ENCODE results near the gene TNFRSF13B.
"Not testable (repeated sequence)": the region's sequence is repeated elsewhere in the genome, so short reads cannot be mapped to it uniquely, and the experiment has no call there.

Gene TNFRSF13B

DNA sequence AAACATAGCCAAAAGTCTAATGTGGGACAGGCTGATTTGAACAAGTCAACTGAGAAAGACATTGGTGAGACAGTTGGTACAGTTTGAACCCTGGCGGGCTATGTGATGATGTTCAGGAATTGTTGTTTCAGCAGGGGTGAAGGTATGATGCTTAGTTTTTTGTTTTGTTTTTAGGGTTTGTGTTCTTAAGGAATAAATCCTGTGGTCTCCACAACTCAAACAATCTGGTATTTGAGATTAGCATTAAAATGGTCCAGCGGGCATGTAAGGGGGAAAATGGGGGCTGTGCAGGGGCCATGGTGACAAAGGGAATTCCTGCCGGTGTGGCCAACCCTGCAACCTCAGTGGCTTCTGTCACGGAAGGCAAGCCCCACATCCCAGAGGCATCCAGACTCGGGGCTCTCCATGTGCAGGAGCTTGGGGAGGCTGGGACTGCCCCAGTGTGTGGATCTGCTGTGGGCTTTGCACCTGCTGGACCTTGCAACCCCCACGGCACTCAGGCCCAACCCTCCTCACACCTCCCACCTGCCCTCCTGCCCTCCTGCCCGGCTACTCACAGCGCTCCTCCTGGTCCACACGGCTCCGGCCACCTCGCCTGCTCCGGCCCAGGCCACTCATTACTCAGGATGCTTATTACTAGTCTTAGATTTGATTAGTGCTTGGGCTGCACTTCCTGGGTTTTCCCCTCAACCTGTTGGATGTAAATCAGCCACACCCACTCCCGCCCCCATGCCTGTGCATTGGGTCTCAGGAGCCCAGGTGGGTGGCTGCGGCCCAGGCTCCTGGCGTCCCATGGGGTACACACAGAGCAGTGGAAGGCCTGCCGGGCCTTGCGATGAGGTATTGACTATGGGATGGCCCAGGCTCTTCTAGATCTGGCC, at the start of gene TNFRSF13B:
Gene TNFRSF13B, minus strand, starts transcription at position 661 of the 881 bp plus-strand sequence. Its CDS starts 43 bp downstream, at position 618.
- DNase-seq, result no peak

DNA sequence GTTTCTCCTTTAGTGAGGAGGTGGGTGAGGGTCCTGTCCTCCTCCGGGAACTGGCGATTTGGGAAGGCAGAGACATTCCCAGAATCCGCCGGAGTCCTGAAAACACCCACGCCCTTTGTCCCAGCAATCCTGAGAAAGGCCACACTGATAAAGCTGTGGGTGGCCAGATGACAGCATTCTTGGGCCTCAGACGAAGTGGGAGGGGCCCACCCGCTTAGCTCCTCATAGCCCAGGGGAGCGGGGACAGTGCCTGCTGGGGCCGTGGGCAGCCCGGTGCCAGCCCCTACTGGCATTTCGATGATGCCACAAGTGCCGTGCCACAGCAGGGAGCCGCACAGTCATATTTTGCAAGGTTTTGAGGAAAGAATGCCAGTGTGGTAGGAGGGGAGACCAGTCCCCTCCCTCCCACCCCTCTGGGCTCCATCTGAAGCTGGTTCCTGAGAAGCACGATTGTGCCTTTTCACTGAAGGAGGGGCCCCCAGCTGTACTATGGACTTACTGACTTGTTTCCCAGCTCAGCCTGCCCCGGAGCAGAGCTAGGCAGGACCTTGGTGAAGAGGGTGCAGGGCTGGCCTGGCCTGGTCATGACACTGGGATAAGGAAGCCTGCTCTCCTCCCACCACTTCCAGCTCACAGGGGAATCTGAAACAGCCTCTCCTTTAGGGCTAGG, 49.4 kb upstream of the TNFRSF13B start:
- DNase-seq, result no peak

DNA sequence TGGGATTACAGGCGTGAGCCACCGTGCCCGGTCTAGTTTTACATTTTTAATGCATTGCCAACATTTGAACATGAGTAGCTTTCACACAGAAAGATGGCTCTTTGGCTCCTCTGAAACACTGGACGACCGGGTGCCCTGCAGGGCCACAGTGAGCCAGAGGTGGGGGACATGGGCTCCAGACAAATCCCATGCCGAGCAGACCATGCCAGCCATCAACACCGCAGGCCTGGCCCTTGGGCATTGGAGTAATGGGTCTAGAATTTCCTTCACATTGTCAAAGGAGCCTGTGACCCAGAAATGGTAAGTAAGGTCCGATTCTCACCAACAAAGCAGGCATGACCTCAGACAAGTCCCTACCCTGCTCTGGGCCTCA, 48.9 kb upstream of the TNFRSF13B start:
- DNase-seq, result no peak

DNA sequence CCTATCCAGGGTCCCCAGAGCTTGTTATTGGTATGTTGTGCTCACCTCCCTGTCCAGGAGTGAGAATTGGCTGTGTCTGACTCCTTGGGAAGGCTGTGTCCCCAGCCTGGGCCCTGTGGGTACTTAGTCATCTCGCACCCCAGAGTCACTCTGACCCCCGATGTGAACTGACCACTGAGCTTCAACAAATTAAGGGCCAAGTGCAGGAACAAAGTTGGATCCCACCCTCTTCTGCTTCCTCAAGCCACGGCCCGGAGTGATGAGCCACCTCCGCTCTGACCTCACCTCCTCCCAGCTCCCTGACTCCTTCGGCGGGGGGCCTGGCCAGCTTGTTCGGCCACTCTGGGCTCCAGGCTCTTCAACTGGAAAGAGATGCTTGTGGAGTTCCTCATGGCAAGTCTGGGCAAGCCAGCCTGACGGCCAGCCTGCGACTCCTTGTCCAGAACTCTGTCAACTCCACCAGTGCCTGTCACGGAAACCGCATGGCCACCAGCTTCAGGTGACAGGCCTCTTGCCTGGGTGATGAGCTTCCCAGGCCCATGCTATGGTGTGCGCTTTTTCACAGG, 48.1 kb upstream of the TNFRSF13B start:
- no peak for DNase-seq

DNA sequence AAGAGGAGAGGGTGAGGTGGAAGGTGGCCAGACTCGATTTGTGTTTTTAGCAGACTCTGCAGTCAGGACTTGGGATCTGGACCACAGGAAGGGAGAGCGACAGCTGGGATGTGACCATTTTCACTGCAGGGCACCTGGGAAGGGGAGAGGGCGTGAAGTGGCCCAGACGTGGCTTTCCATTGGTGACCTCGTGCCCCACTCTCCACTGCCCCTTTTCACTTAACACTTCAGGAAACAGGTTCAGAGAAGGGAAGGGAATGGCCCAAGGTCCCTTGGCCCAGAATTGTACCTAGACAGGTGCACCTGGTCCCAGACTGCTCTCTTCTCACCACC, 47.5 kb upstream of the TNFRSF13B start:
- no peak for DNase-seq

DNA sequence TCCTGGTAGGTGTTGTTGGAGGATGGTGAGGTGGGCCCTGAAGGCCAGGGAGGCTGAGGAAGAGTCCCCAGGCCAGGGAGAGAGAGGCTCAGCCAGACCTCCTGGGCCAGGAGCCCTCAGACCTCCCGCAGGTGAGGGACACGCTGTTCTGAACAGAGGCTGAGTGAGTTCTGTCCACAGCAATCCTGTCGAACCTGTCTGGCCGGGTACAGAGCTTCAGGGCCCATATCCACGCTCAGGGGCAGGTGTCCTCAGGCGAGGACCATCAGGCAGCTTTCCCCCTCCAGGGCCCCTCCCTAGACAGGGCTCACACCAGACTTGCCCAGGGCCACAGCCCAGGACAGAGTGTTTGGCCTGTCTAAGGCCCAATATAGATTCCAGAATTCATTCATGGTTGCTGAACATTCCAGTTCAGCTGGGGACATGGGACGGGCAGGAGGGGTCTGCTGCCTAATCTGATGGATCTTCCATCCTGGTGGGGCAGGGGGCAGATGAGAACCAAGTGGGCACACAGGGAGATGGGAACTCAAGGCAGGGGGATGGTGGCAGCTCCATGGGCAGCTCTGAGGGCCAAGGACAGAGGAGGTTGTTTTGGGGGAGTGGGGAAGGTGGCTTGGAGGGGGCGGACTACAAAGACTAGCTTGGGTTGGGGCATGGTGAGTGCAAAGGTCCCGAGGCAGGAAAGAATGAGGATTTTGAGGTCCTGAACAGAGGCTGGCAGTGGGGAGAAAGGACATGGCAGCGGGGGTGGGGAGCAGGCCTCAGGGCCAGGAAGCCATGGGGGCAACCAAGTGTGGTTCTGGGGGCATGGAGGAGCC, 46.9 kb upstream of the TNFRSF13B start:
- no peak for DNase-seq

DNA sequence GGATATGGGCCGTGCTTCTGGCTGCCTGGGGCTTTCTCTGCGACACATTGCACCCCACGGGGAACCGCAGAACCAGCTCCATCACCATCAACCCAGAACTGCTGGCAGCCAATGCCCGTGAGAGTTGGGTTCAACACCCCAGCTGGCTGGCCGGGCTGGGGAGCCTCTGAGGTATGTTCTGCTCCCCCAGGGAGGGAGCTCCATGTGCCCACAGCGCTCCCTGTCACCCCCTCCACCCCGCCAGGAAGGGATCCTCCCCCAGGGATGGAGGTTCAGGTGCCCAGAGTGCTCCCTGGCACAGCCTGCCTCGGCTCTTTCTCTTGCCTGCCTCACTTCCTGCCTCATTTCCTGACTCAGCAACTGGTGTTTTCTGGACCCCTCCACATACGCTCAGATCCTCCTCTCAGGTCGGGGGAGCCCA, 46.1 kb upstream of the TNFRSF13B start:
- no peak for DNase-seq

DNA sequence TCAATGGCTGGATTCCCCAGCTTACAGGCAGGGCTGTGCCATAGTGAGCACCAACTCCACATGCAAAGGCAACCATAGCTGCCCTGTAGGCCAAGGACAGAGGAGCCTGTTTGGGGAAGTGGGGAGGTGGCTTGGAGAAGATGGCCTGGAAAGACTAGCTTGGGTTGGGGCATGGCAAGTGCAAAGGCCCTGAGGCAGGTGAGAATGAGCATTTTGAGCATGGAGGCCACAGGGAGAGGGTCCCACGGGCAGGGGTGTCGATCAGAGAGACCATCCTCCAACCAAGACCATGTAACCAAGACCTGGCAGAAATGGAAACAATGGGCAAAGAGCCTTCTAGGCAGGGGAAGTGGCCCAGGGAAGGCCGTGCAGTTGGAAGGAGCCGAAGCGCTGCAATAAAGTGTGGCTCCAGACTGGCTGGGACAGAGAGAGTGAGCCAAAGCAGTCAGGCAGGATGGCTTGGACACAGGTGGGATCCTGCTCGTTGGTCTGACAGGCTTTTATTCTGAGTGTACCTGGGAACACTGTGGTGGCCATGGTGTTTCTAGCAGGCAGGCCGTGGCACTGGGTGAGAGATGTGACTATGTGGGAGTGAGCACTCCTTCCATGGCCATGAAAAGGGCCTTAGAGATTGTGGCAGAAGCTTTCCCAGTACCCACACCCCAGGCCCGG, 45.6 kb upstream of the TNFRSF13B start:
- DNase-seq, result no peak

DNA sequence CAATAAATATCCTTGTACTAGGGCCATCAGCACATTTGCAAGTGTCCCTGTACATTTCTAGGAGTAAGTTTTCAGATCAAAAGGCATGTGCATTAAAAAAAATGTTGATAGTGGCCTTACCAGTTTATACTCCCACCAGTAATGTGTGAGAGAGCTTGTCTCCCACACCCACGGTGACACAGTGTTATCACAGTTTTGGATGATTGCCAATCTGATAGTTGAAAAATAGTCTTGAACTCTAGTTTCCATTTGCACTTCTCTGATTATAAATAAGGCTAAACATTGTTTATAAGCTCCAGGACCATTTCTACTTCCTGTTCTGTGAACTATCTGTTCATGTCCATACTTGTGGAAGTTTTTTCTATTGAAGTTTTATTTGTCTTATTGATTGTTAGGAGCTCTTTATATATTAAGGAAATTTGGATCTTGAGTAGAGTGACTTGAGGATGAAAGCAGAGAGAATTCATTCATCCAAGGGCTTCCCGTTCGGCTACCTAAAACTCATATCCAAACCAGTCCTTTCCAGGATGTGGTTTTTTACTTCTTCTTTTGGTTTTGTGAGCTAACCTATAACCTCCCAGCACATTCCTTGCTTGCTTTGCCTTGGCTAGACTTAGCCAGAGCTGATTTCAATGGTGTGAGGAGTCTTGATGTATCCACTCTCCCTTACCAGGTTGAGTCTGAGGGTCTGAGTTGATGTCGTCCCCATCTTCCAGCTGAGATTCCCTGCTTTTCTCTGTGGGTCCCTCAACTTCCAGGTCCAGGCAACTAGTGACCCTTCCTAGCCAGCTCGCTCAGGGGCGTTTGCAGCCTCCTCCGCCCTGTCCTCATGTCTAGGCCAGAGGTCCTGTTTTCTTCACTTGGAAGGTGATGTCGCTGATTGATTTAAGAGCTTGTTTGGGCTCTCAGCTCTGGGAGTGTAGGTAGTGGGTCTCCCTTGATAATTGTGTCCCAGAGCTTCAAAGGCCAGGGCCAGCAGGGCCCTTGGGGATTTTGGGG, 44.6 kb upstream of the TNFRSF13B start:
- not testable (repeated sequence) for DNase-seq

DNA sequence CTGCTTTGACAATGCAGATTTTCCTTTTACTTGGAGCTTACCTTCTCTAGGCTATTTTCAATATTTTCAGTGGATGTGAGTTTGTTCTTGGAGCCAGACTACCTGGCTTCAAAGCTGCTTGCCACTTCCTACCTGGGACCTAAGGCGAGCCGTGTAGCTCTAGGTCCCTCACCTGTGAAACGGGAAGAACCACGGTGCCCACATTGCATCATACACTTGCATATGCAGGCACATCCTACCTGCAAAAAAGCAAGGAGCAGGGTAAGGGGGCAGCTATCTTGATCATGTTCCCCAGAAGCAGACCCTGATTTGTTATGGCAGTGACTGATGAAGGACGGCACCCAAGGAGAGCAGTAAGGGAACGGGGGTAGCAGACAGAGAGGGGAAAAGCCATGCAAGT, 43.3 kb upstream of the TNFRSF13B start:
- no peak for DNase-seq

DNA sequence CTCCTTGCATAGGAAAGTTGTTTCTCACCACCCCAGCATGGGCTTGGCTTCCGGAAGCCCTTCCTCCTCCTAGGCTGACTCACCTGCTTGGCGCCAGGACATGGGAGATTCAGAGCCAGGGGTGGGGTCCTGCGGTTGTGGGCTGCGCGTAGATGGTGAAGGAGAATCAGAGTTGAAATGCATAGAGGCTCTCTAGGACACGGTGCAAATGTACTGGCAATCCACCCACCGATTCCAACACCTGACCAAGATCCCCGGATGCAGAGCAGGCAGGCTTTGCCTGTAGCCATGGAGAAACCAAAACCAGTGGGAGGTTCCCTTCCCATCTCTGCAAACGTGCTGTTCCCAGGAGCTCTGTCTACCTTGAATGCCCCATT, 42.8 kb upstream of the TNFRSF13B start:
- not testable (repeated sequence) for DNase-seq

DNA sequence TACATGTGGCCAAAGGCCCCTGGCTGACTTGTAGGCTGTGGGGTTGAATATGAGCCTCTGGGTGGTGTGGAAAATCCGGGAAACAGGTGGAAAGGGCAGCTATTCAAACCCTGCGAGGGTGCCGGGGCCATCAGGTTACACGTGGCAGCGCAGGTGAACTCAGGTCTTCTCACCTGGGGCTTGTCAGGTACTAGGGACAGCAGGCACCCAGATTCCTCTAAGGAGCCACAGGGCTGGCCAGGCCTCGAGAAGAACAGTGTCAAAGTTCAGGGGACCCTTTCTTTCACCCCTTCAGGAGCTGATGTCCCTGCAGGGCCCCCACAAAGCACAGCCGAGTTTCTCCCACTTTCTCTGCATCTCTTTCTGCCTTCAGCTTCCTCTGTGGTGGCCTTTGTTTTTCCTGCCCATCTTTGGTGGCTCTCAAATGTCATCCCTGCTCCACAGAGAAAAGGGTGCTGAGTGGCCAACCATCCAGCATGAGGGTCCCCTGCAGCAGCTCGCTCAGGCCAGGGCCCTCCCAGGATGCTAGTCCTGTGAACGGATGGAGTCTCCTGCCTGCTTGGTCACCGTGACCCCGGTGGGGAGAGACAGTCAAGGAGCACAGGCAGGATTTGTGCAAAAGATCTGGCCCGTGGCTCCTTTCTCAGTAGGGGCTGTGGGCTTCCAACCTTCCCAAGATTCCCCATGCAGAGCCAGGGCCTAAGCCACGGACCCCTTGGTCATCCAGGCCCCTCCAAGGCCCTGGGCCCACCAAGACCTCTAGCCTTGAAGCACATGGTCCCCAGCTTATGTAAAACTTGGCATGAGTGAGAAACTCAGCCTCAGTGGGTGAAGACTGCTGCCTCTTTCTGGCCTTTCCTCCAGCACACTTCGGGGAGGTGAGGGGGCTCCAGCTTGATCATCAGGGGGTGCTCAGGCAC, 42.2 kb upstream of the TNFRSF13B start:
- not testable (repeated sequence) for DNase-seq

DNA sequence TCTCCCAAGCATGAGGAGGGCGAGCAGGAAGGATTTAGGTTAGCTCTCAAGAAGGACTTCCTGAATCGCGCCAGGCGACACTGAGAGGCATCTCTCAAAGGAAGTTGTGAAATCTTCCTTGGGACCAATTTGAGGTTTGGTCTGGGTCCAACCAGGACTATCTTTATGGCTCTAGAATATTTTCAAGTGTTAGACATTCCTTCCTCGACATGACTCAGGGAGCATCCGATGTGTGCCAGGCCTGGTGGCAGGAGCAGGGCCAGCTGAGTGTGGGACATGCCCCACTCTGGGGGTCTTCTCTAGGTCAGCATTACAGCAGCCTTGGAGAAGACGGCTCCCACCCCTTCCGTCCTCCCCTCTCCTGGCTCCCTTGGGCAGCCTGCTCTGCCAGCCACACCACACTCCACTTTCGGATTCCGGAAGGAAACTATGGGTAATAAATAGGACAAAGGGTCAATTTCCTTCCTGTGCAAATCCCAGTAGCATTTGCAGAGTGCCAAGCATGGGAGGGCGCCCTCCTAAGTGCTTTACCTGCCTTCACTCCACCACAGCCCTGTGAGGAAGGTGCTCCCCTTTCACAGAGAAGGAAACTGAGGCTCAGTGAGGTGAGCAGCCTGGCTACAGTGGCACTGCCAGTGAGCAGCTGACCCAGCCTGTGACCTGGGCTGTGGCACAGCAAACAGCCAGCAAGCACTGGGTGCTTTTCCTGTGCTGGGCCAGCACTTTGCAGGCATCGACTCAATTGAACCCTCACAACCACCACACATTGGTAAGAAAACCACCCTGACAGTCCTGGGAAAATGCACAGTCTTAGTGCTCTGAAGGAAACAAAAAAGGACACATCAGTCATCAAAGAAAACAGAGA, 39.4 kb upstream of the TNFRSF13B start:
- not testable (repeated sequence) for DNase-seq

DNA sequence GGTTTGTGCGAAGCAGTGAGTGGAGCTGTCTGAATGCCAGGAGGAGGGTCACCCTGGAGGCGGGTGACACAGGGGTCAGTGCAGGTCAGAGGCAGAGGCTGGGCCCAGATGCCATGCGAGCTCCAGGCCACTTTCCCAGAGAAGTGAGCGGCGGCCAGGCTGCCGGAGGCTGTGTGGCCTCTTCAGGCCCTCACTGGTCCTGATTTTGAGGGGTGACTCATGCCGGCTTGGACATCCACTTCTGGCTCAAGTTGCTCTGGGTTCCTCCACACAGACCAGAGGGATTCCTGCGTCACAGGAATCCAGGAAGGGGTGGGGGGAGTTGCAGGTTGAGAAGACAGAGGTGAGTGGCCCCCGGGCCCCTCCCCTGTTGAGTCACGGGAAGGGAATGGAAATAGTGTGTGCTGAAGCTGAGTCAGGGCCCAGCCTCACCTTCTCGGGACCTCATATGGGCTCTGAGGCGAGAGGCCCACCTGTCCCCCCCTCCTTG, 38.7 kb upstream of the TNFRSF13B start:
- not testable (repeated sequence) for DNase-seq

DNA sequence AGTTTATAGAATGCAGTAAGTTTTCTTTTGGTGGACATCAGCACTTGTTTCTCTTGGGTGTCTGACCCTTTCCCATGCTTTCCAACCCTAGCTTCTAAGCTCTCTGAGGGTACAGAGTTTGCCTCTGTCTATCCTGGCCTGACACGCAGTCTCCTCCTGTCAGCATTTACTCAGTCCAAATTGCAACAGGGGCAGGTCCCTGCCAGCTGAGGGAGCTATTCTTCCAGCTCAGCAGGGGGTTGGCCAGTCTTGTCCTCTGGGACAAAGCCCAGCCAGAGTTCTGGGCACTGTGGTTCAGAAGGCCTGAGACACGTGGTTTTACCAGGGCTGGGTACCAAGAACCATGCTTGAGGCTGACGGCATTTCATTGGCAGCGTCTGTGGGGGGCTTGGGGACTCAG, 38.1 kb upstream of the TNFRSF13B start:
- DNase-seq, result not testable (repeated sequence)

DNA sequence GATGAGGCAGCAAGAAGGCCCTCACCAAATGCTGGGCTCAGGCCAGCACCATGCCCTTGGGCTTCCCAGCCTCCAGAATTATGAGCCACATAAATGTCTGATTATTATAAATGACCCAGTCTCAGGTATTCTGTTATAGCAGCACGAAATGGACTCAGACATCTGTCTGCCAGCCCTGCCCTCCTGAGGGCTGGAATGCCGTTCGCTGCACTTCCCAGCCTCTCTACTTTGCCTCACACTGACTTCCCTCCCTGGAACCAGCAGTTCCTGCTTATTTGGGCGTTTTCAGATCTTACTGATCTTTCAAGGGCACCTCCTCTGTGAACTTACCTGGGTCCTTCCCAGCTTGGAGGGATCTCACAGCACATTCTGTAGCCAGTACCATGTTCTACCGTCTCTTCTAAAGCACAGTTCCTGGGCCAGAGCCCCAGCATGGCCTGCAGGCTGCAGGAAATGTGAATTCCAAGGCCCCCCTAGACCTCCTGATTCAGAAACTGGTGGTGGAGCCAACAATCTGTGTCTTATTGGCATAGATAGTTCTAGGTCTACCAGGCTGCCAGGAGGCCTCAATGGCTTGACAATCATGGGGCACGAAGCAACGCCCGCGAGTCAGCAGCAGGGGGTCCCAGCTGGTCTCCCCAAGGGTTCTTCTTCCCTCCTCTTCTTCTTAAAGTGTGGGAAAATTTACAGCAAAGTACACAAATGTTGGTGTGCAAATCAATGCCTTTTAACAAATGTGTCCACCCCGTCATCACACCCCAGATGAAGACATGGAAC, 36.9 kb upstream of the TNFRSF13B start:
- not testable (repeated sequence) for DNase-seq

DNA sequence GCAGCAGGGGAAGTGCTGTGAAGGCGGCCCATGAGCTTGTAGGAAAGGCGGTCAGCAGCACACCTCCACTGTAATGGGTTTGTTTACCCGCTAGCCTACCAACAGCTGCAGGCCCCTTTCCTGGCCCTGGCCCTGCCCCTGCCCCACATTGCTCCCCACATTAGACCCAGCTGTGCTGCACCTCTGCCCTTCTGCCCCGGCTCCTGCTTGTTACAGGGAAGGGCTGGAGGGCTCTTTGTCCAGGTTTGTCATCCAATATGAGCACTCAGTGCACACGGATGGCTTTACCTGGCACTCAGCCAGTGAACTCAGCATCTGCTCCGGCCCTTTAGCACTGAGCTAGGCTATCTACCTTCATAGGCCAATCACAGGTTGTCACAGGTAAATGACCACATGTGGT, 36.0 kb upstream of the TNFRSF13B start:
- DNase-seq, result not testable (repeated sequence)

DNA sequence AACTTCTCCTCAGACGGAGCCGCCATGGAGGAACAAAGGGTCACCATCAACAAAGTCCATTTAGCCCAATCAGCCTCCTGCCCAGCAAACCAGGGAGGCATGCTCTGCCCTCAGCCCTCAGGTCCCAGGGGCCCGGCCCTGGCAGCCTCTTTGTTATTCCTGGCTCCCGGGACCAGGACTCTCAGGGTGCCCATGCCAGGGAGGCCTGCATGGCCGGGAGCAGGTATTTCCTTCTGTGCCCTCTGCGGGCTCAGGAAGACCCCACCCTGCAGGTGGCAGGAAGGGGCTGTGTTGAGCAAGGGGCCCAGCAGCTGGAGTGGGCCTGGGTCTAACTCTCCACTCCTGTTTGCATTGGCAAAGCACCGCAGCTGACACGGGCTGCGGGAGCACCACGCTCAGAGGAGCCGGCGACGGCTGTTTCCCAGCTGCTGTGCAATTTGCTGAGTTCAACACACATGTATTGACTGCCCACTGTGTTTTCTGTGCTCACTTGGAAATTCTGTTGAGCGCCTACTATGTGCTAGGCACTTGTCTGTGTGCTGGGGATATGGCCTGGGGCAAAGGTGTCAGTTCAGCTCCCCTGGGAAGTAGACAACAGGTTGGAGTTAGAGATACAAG, 33.2 kb upstream of the TNFRSF13B start:
- not testable (repeated sequence) for DNase-seq
